ENCODE data around the gene TBX2.
"Not testable (repeated sequence)": the region's sequence is repeated elsewhere in the genome, so short reads cannot be mapped to it uniquely, and the experiment has no call there.

Gene TBX2

GRCh38 chr17:61422116-61422799 is 22.6 kb downstream of the TBX2 start:
- H3K4me3 ChIP-seq (ENCODE audit: low read depth, low read length): no peak overlapping the region
- no peak for DNase-seq (ENCODE audit: low read depth)

GRCh38 chr17:61422869-61423268 is 23.2 kb downstream of the TBX2 start:
- no peak for DNase-seq (ENCODE audit: low read depth)
- H3K4me3 ChIP-seq (ENCODE audit: low read depth, low read length): no peak overlapping the region

GRCh38 chr17:61423967-61424649 is 24.5 kb downstream of the TBX2 start:
- H3K4me3 ChIP-seq (ENCODE audit: low read depth, low read length): no peak overlapping the region
- no peak for DNase-seq (ENCODE audit: low read depth)

- no peak for DNase-seq (ENCODE audit: low read depth)
- no peak overlapping the region for H3K4me3 ChIP-seq (ENCODE audit: low read depth, low read length)
Measured at GRCh38 chr17:61425682-61426481, 26.2 kb downstream of the TBX2 start.

GRCh38 chr17:61426482-61427304 is 27.1 kb downstream of the TBX2 start:
- no peak for DNase-seq (ENCODE audit: low read depth)
- H3K4me3 ChIP-seq (ENCODE audit: low read depth, low read length): no peak overlapping the region

GRCh38 chr17:61427567-61427966 is 27.9 kb downstream of the TBX2 start:
- H3K4me3 ChIP-seq (ENCODE audit: low read depth, low read length): no peak overlapping the region
- DNase-seq (ENCODE audit: low read depth): no peak

- H3K4me3 ChIP-seq (ENCODE audit: low read depth, low read length): no peak overlapping the region
- no peak for DNase-seq (ENCODE audit: low read depth)
Measured at GRCh38 chr17:61429274-61429673, 29.6 kb downstream of the TBX2 start.

- DNase-seq (ENCODE audit: low read depth); H3K4me3 ChIP-seq (ENCODE audit: low read depth, low read length): not testable (repeated sequence)
Measured at GRCh38 chr17:61429831-61430230, 30.2 kb downstream of the TBX2 start.

- peak; percentile 52 for DNase-seq (ENCODE audit: low read depth)
- H3K4me3 ChIP-seq (ENCODE audit: low read depth, low read length): no peak overlapping the region
Measured at GRCh38 chr17:61431594-61432311, 32.1 kb downstream of the TBX2 start.

- no peak for DNase-seq (ENCODE audit: low read depth)
Measured at GRCh38 chr17:61436273-61436672, 36.6 kb downstream of the TBX2 start.

GRCh38 chr17:61436995-61437704 is 37.5 kb downstream of the TBX2 start:
- H3K4me3 ChIP-seq (ENCODE audit: low read depth, low read length): no peak overlapping the region
- DNase-seq (ENCODE audit: low read depth): no peak

More at GRCh38 chr17:61436273-61436672, 36.6 kb downstream of the TBX2 start:
- no peak overlapping the region for H3K4me3 ChIP-seq (ENCODE audit: low read depth, low read length)

- no peak for DNase-seq (ENCODE audit: low read depth)
Measured at GRCh38 chr17:61440697-61441096, 41.1 kb downstream of the TBX2 start.

GRCh38 chr17:61441507-61441906 is 41.9 kb downstream of the TBX2 start:
- not testable (repeated sequence) for H3K4me3 ChIP-seq (ENCODE audit: low read depth, low read length); DNase-seq (ENCODE audit: low read depth)

More at GRCh38 chr17:61440697-61441096, 41.1 kb downstream of the TBX2 start:
- H3K4me3 ChIP-seq (ENCODE audit: low read depth, low read length): no peak overlapping the region

GRCh38 chr17:61442136-61442775 is 42.6 kb downstream of the TBX2 start:
- no peak for DNase-seq (ENCODE audit: low read depth)
- H3K4me3 ChIP-seq (ENCODE audit: low read depth, low read length): no peak overlapping the region

- H3K4me3 ChIP-seq (ENCODE audit: low read depth, low read length): no peak overlapping the region
- no peak for DNase-seq (ENCODE audit: low read depth)
Measured at GRCh38 chr17:61442878-61443474, 43.3 kb downstream of the TBX2 start.

GRCh38 chr17:61443475-61443882 is 43.8 kb downstream of the TBX2 start:
- no peak for DNase-seq (ENCODE audit: low read depth)
- no peak overlapping the region for H3K4me3 ChIP-seq (ENCODE audit: low read depth, low read length)

GRCh38 chr17:61444075-61444474 is 44.4 kb downstream of the TBX2 start:
- H3K4me3 ChIP-seq (ENCODE audit: low read depth, low read length): no peak overlapping the region
- no peak for DNase-seq (ENCODE audit: low read depth)

Measured in skeletal muscle cell (primary cell).